Prostate gland (tissue), 2 donors: Measurements from ENCODE around the gene BTBD3. TPM values are rescaled to one million over a fixed set of nuclear protein-coding genes. Genes with fewer than 3 reads are reported as not detected.

Source experiments
- DNase-seq: peaks from one replicate; pipeline ENCODE4 v3.0.0-alpha.2; 2019; ENCODE audit warnings: low spot score
- H3K27ac ChIP-seq, 2 donors: fragments of 200-600 bp; sonication (generic); 2 replicates each; pipeline ENCODE4 v1.5.1; 2017 to 2019
- H3K27me3 ChIP-seq: fragments of 200-600 bp; sonication (generic); replicated peaks from 2 replicates; pipeline ENCODE4 v1.5.1; 2019; ENCODE audit not compliant: insufficient read depth
- H3K36me3 ChIP-seq, 2 donors: fragments of 200-600 bp; sonication (generic); 1 replicate in 1 of 2; 2 replicates in 1 of 2; pipeline versions ENCODE4 v1.5.1 to v1.8.1; 2017 to 2019
- H3K4me1 ChIP-seq: fragments of 200-600 bp; sonication (generic); replicated peaks from 2 replicates; pipeline ENCODE4 v1.5.1; 2019
- H3K4me3 ChIP-seq, 2 donors: fragments of 200-600 bp; sonication (generic); 2 replicates each; pipeline ENCODE4 v1.5.1; 2017 to 2019
- H3K9me3 ChIP-seq: fragments of 200-600 bp; sonication (generic); 2 replicates; pipeline ENCODE4 v1.5.1; 2017
- POLR2A ChIP-seq: fragments of 450-650 bp; IDR thresholded peaks from one replicate; pipeline ENCODE4 v1.6.1; 2016; ENCODE audit warnings: antibody characterized with exemption, mild to moderate bottlenecking
- POLR2AphosphoS5 ChIP-seq: sonication (generic); formaldehyde crosslinking; IDR thresholded peaks from one replicate; pipeline ENCODE4 v1.6.1; 2017; ENCODE audit warnings: antibody characterized with exemption
- WGBS: methylation state at CpG from one replicate; pipeline ENCODE4 v1.1.5; 2018; 5-methylcytosine and 5-hydroxymethylcytosine counted together
- intact Hi-C: fragments of 100-400 bp; cut with DNase I; formaldehyde crosslinking; loops from one replicate; pipeline ENCODE4 v1.14.2; 2022
- total RNA-seq, 2 donors: library from RNA; depleted of rRNA; stranded (reverse); fragments of >200 nt; gene quantifications; one replicate each; pipeline ENCODE4 v1.1.0, GENCODE V29; 2016
- TF ChIP-seq, protein P1 (sequence below), 4 experiments: fragments of 200-600 bp in 2 of 4; fragments of 450-650 bp in 2 of 4; sonication (generic) in 2 of 4; IDR thresholded peaks; 1 replicate in 3 of 4; 2 replicates in 1 of 4; pipeline ENCODE4 v1.5.1; 2016 to 2019; ENCODE audit warnings: antibody characterized with exemption in 4 of 4, mild to moderate bottlenecking in 2 of 4, moderate library complexity in 2 of 4

Gene BTBD3
- total RNA-seq, 2 donors from 2014 or later = 36.2 to 84.9 TPM

DNA sequence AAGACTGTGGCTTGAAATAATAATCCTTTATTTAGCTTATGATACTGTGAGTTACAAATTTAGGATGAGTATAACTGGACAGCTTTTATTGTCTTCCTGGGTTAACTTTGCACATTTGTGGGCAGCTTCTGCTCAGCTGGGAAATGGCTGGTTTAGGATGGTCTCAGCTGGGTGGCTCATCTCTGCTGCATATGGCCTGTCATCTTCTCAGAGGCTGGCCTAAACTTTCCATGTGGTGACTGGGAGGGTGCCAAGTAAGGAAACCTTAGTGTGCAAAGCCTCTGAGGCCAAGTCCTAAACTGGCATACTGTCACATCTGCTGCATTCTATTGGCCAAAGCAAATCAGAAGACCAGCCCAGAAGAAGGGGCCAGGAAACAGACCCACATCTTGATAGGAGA is 40.2 kb downstream of the BTBD3 start:
- TF ChIP-seq, protein P1, sequence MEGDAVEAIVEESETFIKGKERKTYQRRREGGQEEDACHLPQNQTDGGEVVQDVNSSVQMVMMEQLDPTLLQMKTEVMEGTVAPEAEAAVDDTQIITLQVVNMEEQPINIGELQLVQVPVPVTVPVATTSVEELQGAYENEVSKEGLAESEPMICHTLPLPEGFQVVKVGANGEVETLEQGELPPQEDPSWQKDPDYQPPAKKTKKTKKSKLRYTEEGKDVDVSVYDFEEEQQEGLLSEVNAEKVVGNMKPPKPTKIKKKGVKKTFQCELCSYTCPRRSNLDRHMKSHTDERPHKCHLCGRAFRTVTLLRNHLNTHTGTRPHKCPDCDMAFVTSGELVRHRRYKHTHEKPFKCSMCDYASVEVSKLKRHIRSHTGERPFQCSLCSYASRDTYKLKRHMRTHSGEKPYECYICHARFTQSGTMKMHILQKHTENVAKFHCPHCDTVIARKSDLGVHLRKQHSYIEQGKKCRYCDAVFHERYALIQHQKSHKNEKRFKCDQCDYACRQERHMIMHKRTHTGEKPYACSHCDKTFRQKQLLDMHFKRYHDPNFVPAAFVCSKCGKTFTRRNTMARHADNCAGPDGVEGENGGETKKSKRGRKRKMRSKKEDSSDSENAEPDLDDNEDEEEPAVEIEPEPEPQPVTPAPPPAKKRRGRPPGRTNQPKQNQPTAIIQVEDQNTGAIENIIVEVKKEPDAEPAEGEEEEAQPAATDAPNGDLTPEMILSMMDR (IDR thresholded peaks at IDR 0.05) = no peak
- no peak overlapping the region for H3K4me3 ChIP-seq
- intact Hi-C loops = no loop called here
- H3K27ac ChIP-seq = no peak overlapping the region
- no peaks in the 10 kb centered on the region for H3K9me3 ChIP-seq
- no peak for DNase-seq
- H3K27me3 ChIP-seq = no peaks in the 10 kb centered on the region
- no peaks in the 10 kb centered on the region for H3K36me3 ChIP-seq
- no peaks in the 10 kb centered on the region for H3K4me1 ChIP-seq

DNA sequence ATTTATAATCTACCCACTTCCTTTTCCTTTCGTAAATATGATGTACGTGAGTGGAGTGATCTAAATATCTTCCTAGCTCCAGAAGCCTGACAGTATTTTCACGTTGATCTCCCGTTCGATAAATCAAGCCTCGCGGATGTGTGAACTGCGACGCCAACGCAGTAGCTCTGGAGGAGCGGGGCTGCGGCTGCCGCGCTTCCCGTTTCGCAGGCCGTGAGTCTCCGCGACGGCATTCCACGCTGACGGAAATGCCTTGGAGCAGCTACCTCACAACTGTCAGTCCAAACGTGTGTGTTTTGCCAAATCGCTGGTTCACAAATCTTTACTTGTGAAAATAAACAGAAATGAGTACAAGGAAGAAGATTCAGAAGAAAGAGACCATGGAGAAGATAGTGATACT is 41.2 kb downstream of the BTBD3 start:
- 68% methylated on average over 24 of the region's 24 CpGs for WGBS
- intact Hi-C loops = no loop called here
- DNase-seq = no peak

DNA sequence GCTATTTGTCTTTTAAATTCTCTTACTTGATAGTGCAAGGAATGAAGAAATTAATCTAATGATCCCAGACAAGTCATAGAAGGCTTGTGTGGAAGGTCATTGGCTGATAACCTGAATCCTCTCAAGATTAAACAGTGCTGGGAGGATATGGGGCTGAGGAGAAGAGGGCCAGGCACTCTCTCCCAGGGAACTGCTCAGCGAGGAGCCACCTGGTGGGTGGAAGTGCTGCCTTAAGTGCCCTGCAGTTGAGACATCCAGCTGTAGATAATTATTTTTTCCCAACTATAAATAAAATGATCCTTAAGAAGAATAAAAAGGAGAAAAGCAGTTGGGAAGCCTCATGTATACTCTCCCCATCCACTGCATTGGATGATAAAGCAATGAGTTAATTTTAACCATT is 47.9 kb downstream of the BTBD3 start:
- TF ChIP-seq POLR2A = no peak
- TF ChIP-seq POLR2AphosphoS5 = no peak
- TF ChIP-seq, protein P1 (IDR thresholded peaks at IDR 0.05) = no peak
- Histone ChIP-seq H3K4me3 (no peak overlapping the region), H3K27me3 (no peaks in the 10 kb centered on the region), H3K4me1 (no peaks in the 10 kb centered on the region), H3K9me3 (no peaks in the 10 kb centered on the region), H3K36me3 (no peaks in the 10 kb centered on the region), H3K27ac (no peak overlapping the region)
- intact Hi-C loops = no loop called here
- no peak for DNase-seq
- WGBS = 95% methylated on average over 1 of the region's 1 CpG

More for the DNA sequence above, 41.2 kb downstream of the BTBD3 start:
- H3K9me3 ChIP-seq = no peaks in the 10 kb centered on the region
- no peaks in the 10 kb centered on the region for H3K36me3 ChIP-seq
- no peak overlapping the region for H3K27ac ChIP-seq
- H3K4me3 ChIP-seq = no peak overlapping the region
- H3K4me1 ChIP-seq = no peaks in the 10 kb centered on the region
- TF ChIP-seq POLR2AphosphoS5 (no peak), POLR2A (no peak)
- TF ChIP-seq, protein P1 (IDR thresholded peaks at IDR 0.05) = no peak
- H3K27me3 ChIP-seq = no peaks in the 10 kb centered on the region

DNA sequence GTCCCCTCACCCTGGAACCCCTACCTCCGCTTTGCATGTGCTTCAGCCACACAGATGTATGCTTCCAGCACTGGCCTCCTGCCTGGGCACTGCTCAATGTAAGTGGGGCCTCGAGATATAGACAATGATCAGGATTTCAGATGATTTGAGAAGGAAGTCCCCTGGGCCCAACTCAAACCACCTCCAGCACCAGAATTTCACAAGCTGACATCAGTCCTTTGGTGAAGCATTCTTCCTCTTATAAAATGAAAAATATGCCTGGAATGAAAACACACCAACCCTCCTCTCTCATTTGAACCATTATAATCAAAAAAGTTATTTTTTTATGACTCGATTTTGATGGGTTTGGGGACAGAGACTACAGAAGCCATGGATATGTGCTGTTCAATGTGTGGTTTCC is 48.5 kb downstream of the BTBD3 start:
- DNase-seq = no peak
- Histone ChIP-seq H3K4me3 (no peak overlapping the region), H3K4me1 (no peaks in the 10 kb centered on the region), H3K27me3 (no peaks in the 10 kb centered on the region), H3K36me3 (no peaks in the 10 kb centered on the region), H3K9me3 (no peaks in the 10 kb centered on the region), H3K27ac (no peak overlapping the region)
- TF ChIP-seq POLR2AphosphoS5 = no peak
- no peak for TF ChIP-seq POLR2A
- TF ChIP-seq, protein P1 (IDR thresholded peaks at IDR 0.05) = no peak
- 55% methylated on average over 3 of the region's 3 CpGs for WGBS
- intact Hi-C loops = no loop called here

DNA sequence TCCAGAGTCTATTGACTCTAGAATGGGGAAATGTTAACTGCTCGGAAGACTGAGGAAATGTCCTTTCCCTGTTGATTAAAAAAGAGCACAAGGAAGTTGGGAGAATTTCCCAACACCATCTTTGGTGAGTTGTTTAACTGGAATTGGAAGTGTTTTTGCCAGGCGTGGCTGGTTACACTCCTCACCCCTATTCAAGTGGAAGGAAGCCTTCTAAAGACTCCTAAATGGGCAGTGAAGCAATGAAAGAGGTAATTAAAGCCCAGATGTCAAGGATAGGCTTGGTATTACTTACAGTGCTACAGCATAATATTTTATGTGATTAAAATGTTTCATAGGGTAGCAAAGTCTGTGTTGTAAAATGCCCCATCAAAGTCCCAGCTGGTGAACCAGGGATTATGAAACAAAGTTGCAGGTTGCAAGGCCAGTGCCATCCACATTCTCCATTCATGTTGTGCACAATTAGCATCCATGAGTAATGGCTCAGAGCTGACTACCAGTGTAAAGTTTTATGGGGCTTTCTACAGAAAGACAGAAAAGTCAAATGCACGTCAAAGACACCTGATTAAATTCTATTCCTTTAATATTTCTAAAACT is 52.6 kb downstream of the BTBD3 start:
- 93% methylated on average over 3 of the region's 3 CpGs for WGBS
- H3K27me3 ChIP-seq = no peaks in the 10 kb centered on the region
- no peak for DNase-seq
- intact Hi-C loops = no loop called here
- H3K4me3 ChIP-seq = no peak overlapping the region
- H3K9me3 ChIP-seq = no peaks in the 10 kb centered on the region
- no peaks in the 10 kb centered on the region for H3K4me1 ChIP-seq
- no peak overlapping the region for H3K27ac ChIP-seq
- TF ChIP-seq POLR2A = no peak
- TF ChIP-seq POLR2AphosphoS5 = no peak
- TF ChIP-seq, protein P1 (IDR thresholded peaks at IDR 0.05) = no peak
- no peaks in the 10 kb centered on the region for H3K36me3 ChIP-seq
